ENCODE data around the gene CRTC3.
A peak's percentile ranks its signal among the peaks of the same experiment; 100 is the strongest.
"Not testable (repeated sequence)": the region's sequence is repeated elsewhere in the genome, so short reads cannot be mapped to it uniquely, and the experiment has no call there.

The CRTC3 gene

GRCh38 chr15:90650117-90650955 is 120.6 kb downstream of the CRTC3 start:
- no peak for DNase-seq (ENCODE audit: low read depth in 2 of 2)

- DNase-seq (ENCODE audit: low read depth in 2 of 2), result no peak
Measured at GRCh38 chr15:90650956-90651689, 121.4 kb downstream of the CRTC3 start.

GRCh38 chr15:90654233-90655136 is 124.8 kb downstream of the CRTC3 start:
- DNase-seq (ENCODE audit: low read depth in 2 of 2), result no peak

- peak; percentile 48 to 71 for DNase-seq (ENCODE audit: low read depth in 2 of 2)
Measured at GRCh38 chr15:90657520-90658172, 127.9 kb downstream of the CRTC3 start.

GRCh38 chr15:90659481-90659880 is 129.8 kb downstream of the CRTC3 start:
- DNase-seq (ENCODE audit: low read depth in 2 of 2), result no peak

GRCh38 chr15:90660195-90660998 is 130.7 kb downstream of the CRTC3 start:
- DNase-seq (ENCODE audit: low read depth in 2 of 2), result peak; percentile 67 to 69

- not testable (repeated sequence) for DNase-seq (ENCODE audit: low read depth in 2 of 2)
Measured at GRCh38 chr15:90660999-90661330, 131.2 kb downstream of the CRTC3 start.

GRCh38 chr15:90664081-90664461 is 134.3 kb downstream of the CRTC3 start:
- DNase-seq (ENCODE audit: low read depth in 2 of 2), result not testable (repeated sequence)

- DNase-seq (ENCODE audit: low read depth in 2 of 2), result no peak
Measured at GRCh38 chr15:90664650-90665287, 135.0 kb downstream of the CRTC3 start.

GRCh38 chr15:90665288-90666134 is 135.8 kb downstream of the CRTC3 start:
- peak in 1 of 2 donors; percentile 31 for DNase-seq (ENCODE audit: low read depth in 2 of 2)

GRCh38 chr15:90666135-90666909 is 136.6 kb downstream of the CRTC3 start:
- no peak for DNase-seq (ENCODE audit: low read depth in 2 of 2)

- DNase-seq (ENCODE audit: low read depth in 2 of 2), result no peak
Measured at GRCh38 chr15:90667073-90667754, 137.5 kb downstream of the CRTC3 start.

- not testable (repeated sequence) for DNase-seq (ENCODE audit: low read depth in 2 of 2)
Measured at GRCh38 chr15:90667755-90668345, 138.1 kb downstream of the CRTC3 start.

- not testable (repeated sequence) for DNase-seq (ENCODE audit: low read depth in 2 of 2)
Measured at GRCh38 chr15:90670631-90671030, 140.9 kb downstream of the CRTC3 start.

GRCh38 chr15:90671216-90671615 is 141.5 kb downstream of the CRTC3 start:
- DNase-seq (ENCODE audit: low read depth in 2 of 2), result no peak

- not testable (repeated sequence) for DNase-seq (ENCODE audit: low read depth in 2 of 2)
Measured at GRCh38 chr15:90673357-90673756, 143.6 kb downstream of the CRTC3 start.

- no peak for DNase-seq (ENCODE audit: low read depth in 2 of 2)
Measured at GRCh38 chr15:90674476-90674875, 144.8 kb downstream of the CRTC3 start.

Data from stimulated activated CD8-positive, alpha-beta memory T cell treated with anti-CD3 and anti-CD28 coated beads, Interleukin-7, amount 100 ng/mL, for 4 hours (primary cell).